Epithelial cell of prostate (primary cell): ENCODE data around the gene TMEM156.

Experiments
- DNase-seq: peaks from one replicate; pipeline ENCODE4 v3.0.0-alpha.2; 2011; ENCODE audit warnings: low read depth, low spot score
- H3K27ac ChIP-seq: fragments of 450-650 bp; 2 replicates; pipeline ENCODE4 v1.5.1; 2017; ENCODE audit warnings: mild to moderate bottlenecking

TMEM156 gene

GRCh38 chr4:39032218-39033085 is at the start of gene TMEM156:
Gene TMEM156 (minus strand): TSS chr4:39032409. CDS start chr4:39032313, 96 bp downstream.
- peak; percentile 51 for DNase-seq
- H3K27ac ChIP-seq: peak within 1 kb of the TSS; percentile 96

GRCh38 chr4:39078829-39079228 is 46.6 kb upstream of the TMEM156 start:
- no peak for DNase-seq
- H3K27ac ChIP-seq: no peak overlapping the region

- DNase-seq: no peak
Observed at GRCh38 chr4:39068907-39069306, 36.7 kb upstream of the TMEM156 start.

GRCh38 chr4:39067451-39067850 is 35.2 kb upstream of the TMEM156 start:
- no peak overlapping the region for H3K27ac ChIP-seq
- DNase-seq: no peak

More at GRCh38 chr4:39068907-39069306, 36.7 kb upstream of the TMEM156 start:
- H3K27ac ChIP-seq: no peak overlapping the region

- no peak for DNase-seq
- no peak overlapping the region for H3K27ac ChIP-seq
Observed at GRCh38 chr4:39067031-39067430, 34.8 kb upstream of the TMEM156 start.

GRCh38 chr4:39066371-39066770 is 34.2 kb upstream of the TMEM156 start:
- H3K27ac ChIP-seq: no peak overlapping the region
- no peak for DNase-seq

- no peak overlapping the region for H3K27ac ChIP-seq
- no peak for DNase-seq
Observed at GRCh38 chr4:39063430-39063829, 31.2 kb upstream of the TMEM156 start.

- no peak overlapping the region for H3K27ac ChIP-seq
- DNase-seq: no peak
Observed at GRCh38 chr4:39062770-39063097, 30.5 kb upstream of the TMEM156 start.

GRCh38 chr4:39062094-39062769 is 30.0 kb upstream of the TMEM156 start, which contains the start of gene KLHL5:
Gene KLHL5 (plus strand): TSS chr4:39062232. CDS start chr4:39062653, 421 bp downstream.
- DNase-seq: no peak
- H3K27ac ChIP-seq: no peak within 1 kb of the TSS

- H3K27ac ChIP-seq: no peak overlapping the region
- no peak for DNase-seq
Observed at GRCh38 chr4:39061457-39061856, 29.2 kb upstream of the TMEM156 start.

- DNase-seq: no peak
- H3K27ac ChIP-seq: no peak overlapping the region
Observed at GRCh38 chr4:39056023-39056422, 23.8 kb upstream of the TMEM156 start.

GRCh38 chr4:39054497-39054896 is 22.3 kb upstream of the TMEM156 start:
- H3K27ac ChIP-seq: no peak overlapping the region
- no peak for DNase-seq

GRCh38 chr4:39053983-39054382 is 21.8 kb upstream of the TMEM156 start:
- H3K27ac ChIP-seq: no peak overlapping the region
- no peak for DNase-seq

GRCh38 chr4:39051492-39051891 is 19.3 kb upstream of the TMEM156 start:
- no peak overlapping the region for H3K27ac ChIP-seq

GRCh38 chr4:39050590-39050989 is 18.4 kb upstream of the TMEM156 start:
- no peak for DNase-seq

More at GRCh38 chr4:39051492-39051891, 19.3 kb upstream of the TMEM156 start:
- no peak for DNase-seq

GRCh38 chr4:39048311-39048710 is 16.1 kb upstream of the TMEM156 start:
- no peak for DNase-seq
- H3K27ac ChIP-seq: no peak overlapping the region

More at GRCh38 chr4:39050590-39050989, 18.4 kb upstream of the TMEM156 start:
- H3K27ac ChIP-seq: no peak overlapping the region

GRCh38 chr4:39047681-39048080 is 15.5 kb upstream of the TMEM156 start:
- no peak for DNase-seq
- H3K27ac ChIP-seq: no peak overlapping the region

GRCh38 chr4:39046249-39046648 is 14.0 kb upstream of the TMEM156 start:
- DNase-seq: peak; percentile 65
- peak overlapping the region; percentile 88 for H3K27ac ChIP-seq

- DNase-seq: no peak
- peak overlapping the region; percentile 88 for H3K27ac ChIP-seq
Observed at GRCh38 chr4:39045827-39046221, 13.6 kb upstream of the TMEM156 start.

GRCh38 chr4:39044956-39045826 is 13.0 kb upstream of the TMEM156 start:
- peak overlapping the region; percentile 88 for H3K27ac ChIP-seq
- no peak for DNase-seq
